HG03039 (cell line): Measurements from ENCODE around the gene RRP7A.
A peak's percentile ranks its signal among the peaks of the same experiment; 100 is the strongest.
"Not testable (repeated sequence)": the region's sequence is repeated elsewhere in the genome, so short reads cannot be mapped to it uniquely, and the experiment has no call there.

Source experiments
- ATAC-seq: cut with Tn5 transposase; IDR thresholded peaks from one replicate; pipeline ENCODE4 v1.9.1; 2021; ENCODE audit warnings: mild to moderate bottlenecking, moderate library complexity; ENCODE audit not compliant: unreplicated experiment

RRP7A gene

DNA sequence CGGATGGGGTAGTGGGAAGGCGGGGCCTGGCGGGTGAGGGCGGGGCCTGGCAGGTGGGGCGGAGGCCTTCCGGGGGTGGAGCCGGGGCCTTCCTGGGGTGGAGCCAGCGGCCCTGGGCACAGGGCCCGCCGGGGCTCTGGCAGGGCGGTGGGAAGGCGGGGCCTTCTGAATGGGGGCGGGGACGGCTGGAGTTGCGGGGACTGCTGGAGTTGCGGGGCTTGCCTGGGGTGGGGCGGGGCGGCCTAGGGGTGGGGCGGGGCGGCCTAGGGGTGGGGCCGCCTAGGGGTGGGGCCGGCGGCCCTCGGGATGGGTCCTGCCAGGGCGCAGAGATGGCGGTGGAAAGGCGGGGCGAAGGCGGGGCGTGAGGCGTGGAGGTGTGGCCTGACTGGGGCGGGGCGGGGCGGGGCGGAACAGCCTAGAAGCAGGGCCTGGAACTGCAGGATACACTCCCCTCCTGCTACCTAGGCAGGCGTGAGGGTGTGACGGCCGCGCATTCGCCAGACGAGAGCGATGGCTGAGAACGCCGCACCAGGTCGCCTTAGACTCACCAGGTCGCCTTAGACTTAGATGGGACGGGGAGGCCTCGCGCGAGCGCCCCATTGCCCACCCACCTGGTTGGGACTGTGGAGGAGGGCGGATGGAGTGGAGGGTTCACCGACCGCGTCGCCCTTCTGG is 19.3 kb downstream of the RRP7A start:
- ATAC-seq: peak; percentile 50

DNA sequence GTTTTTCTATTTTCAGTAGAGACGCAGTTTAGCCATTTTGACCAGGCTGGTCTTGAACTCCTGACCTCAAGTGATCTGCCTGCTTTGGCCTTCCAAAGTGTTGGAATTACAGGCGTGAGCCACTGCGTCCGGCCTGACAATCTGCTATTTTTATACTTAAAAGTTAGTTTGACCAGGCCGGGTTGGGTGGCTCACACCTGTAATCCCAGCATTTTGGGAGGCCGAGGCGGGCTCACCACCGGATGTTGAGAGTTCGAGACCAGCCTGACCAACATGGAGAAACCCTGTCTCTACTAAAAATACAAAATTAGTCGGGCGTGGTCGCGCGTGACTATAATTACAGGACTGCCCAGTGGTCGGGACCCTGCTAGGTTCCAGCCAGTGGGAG is 19.8 kb downstream of the RRP7A start:
- ATAC-seq: not testable (repeated sequence)

- not testable (repeated sequence) for ATAC-seq
Measured at GRCh38 chr22:42495533-42496141, 24.0 kb downstream of the RRP7A start.

- ATAC-seq: no peak
Measured at GRCh38 chr22:42493393-42493792, 26.2 kb downstream of the RRP7A start.

- ATAC-seq: no peak
Measured at GRCh38 chr22:42492323-42492690, 27.3 kb downstream of the RRP7A start.

DNA sequence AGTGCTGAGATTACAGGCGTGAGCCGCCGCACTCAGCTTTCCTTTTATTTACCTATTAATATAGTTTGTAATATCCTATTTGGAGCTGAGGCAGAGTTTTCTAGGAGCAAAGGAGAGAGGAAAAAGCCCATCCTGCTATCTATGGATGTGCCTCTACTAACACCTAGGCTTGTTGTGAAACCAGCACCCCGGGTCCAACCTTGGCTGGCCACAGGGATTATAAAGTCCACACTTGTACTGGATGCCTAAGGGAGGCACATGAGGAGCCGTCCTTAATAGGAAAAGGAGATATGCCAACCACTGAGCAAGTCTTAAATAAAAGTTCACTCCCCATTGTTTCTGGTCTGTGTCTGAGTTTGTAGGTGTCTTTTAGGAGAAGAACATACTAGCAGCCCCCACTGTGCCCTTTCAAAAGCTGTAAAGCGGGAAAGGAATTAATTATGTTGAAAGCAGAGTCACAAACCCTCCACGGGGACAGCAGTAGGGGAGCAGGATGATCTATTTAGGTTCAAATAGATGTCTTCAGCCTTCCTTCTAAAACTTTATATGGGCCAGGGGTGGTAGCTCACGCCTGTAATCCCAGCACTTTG is 29.3 kb downstream of the RRP7A start:
- ATAC-seq: no peak

DNA sequence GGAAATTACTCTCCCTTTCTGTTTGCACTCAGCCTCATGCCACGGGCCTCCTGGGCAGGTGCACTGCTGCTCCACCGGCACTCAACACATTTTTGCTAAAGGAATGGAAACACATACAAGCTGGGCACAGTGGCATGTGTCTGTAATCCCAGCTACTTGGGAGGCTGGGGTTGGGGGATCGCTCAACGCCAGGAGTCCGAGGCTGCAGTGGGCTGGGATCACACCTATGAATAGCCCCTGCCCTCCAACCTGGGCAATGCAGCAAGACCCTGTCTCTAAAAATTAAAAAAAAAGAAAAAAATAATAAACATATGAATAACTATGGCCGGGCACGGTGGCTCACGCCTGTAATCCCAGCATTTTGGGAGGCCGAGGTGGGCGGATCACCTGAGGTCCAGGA is 30.6 kb downstream of the RRP7A start:
- no peak for ATAC-seq

DNA sequence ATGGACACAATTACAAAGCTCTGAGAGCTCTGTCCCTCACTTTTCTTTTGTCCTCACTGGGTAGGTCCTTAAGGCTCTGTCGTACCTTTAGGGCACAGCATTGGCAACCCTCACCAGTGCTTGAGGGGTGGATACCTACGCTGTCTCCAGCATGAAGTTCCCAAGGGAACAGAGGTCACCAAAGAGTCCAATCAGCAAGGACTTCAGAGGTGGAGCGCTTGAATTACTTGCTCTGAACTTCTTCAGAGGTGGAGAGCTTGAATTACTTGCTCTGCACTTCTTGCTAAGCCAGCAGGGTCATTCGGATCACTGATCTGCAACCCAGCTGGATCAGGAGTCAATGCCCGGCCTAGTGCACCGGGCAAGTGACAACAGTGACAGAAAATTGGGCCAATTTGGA is 35.1 kb downstream of the RRP7A start:
- no peak for ATAC-seq

DNA sequence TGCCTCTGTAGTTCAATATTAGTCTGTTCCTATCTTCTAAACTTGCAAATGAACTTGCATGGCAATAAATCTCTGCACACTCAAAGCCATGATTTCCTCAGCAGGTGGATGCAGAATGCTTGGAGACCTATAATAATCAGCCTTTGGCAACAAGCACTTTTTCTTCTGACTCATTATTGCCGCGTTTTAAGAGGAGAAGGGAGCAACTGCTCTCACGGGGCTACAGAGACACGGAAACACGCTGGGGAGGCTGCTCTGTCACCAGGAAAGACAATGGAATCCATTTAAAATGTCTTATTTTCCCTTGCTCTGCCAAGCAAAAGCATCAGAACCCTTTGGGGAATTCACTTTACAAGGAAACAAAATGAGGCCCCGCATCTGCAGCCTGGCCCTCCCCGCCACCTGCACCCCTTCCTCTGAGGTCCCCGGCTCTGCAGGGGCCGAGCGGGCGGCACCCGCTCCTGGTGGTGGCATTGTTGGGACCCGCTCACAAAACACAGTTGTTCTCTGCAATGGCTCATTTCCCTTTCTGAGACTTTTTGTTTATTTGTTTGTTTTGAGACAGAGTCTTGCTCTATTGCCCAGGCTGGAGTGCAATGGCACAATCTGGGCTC is 35.9 kb downstream of the RRP7A start:
- ATAC-seq: not testable (repeated sequence)

GRCh38 chr22:42475122-42475521 is 44.5 kb downstream of the RRP7A start:
- no peak for ATAC-seq

DNA sequence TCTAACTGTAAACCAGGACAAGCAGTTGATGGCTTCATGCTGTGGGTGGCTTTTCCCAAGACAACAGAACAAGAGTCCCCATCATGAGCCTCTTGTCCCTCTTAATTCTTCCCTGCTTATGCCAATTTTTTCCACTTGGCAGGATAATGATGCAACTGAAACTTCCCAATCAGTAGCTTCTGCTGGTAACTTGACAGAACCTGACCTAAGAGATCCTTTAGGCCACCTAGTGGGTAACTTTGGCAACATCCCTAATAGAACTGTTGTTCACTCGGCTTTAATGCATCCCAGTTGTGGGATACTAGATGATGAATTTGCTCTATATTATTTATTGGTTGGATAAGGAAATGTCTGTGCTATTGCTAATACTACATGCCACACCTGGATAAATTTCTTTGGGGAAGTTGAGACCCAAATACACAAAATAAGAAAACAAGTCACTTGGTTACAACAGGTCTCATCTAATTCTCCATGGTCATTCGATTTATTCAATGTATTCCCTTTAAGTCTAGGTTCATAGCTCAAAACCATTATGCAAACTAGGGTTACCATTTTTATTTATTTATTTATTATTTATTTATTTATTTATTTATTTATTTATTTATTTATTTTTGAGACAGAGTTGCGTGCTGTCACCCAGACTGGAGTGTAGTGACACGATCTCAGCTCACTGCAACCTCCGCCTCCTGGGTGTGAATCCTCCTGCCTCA is 46.0 kb downstream of the RRP7A start:
- no peak for ATAC-seq

- no peak for ATAC-seq
Measured at GRCh38 chr22:42472671-42473070, 46.9 kb downstream of the RRP7A start.

GRCh38 chr22:42471441-42471840 is 48.2 kb downstream of the RRP7A start:
- ATAC-seq: no peak

- ATAC-seq: no peak
Measured at GRCh38 chr22:42470366-42471082, 49.1 kb downstream of the RRP7A start.

GRCh38 chr22:42468841-42469240 is 50.8 kb downstream of the RRP7A start:
- ATAC-seq: no peak

DNA sequence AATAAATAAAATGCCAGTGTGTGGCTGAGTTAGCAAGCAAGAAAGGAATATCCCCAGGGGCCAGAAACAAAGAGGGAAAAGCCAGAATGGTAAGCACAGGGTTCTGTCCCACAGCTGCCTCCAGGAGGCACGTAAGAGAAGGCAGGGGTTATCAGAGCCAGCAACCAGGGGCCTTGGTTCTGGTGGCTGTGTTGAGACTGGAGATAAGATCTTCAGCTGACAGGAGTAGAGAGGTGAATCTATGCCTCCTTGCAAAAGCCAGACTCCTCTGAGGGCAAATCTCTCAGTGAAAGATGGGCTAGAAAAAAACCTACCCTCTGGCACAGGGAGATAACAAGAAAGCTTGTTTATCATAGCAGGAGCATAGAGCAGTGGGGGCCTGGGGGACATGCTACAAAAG is 57.6 kb downstream of the RRP7A start:
- ATAC-seq: no peak

GRCh38 chr22:42461511-42461910 is 58.1 kb downstream of the RRP7A start:
- no peak for ATAC-seq
